HG03558 (cell line): ENCODE results near the gene MEGF8.
"Not testable (repeated sequence)": the region's sequence is repeated elsewhere in the genome, so short reads cannot be mapped to it uniquely, and the experiment has no call there.

Experiments
- ATAC-seq: cut with Tn5 transposase; IDR thresholded peaks from one replicate; pipeline ENCODE4 v1.9.1; 2021; ENCODE audit warnings: moderate number of reproducible peaks; ENCODE audit not compliant: unreplicated experiment; ENCODE audit errors: extremely low read depth

The MEGF8 gene

GRCh38 chr19:42327381-42327780, 1.9 kb downstream of the MEGF8 start:
- no peak for ATAC-seq

GRCh38 chr19:42328106-42328505, 2.7 kb downstream of the MEGF8 start:
- ATAC-seq, result no peak

GRCh38 chr19:42328854-42329253, 3.4 kb downstream of the MEGF8 start:
- no peak for ATAC-seq

GRCh38 chr19:42330241-42330711, 4.8 kb downstream of the MEGF8 start:
- no peak for ATAC-seq

GRCh38 chr19:42331333-42331732, 5.9 kb downstream of the MEGF8 start:
- ATAC-seq, result not testable (repeated sequence)

DNA sequence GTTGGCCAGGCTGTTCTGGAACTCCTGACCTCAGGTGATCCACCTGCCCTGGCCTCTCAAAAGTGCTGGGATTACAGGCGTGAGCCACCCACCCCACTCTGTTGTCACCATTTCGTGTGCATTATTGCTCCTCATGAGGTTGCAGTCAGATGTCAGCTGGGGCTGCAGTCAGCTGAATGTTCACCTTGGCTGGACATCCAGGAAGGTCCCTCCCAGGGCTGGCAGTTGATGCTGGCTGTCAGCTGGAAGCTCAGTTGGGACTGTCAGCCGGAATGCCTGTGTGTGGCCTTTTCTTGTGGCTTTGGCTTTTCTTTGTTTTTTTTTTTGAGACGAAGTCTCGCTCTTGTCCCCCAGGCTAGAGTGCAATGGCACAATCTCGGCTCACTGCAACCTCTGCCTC, 6.6 kb downstream of the MEGF8 start:
- ATAC-seq, result no peak

- no peak for ATAC-seq
Observed at GRCh38 chr19:42333018-42333417, 7.6 kb downstream of the MEGF8 start.

- ATAC-seq, result no peak
Observed at GRCh38 chr19:42333975-42334696, 8.7 kb downstream of the MEGF8 start.

DNA sequence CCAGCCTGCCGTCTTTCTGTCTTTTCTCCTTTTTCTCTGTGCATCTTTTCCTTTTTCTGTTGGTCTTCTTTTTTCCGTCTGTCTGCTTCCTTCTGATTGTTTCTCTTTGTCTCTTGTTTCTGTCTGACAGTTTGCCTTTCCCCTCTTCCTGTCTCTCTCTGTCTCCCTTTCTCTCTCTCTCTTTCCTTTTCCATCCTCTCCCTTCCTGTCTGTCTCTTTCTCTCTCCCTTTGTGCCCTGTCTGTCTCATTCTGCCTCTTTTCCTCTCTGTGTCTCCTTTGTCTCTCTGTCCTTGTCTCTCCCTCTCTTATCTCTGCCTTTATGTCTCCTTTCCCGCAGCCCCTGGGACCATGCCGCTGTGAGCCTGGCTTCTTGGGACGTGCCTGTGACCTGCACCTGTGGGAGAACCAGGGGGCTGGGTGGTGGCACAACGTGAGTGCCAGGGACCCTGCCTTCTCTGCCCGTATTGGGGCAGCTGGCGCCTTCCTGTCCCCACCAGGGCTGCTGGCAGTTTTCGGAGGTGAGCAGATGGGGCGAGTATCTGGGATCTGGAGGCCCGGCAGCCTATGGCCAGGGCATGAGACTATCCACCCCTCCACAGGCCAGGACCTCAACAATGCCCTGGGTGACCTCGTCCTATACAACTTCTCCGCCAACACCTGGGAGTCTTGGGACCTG, 9.4 kb downstream of the MEGF8 start:
- ATAC-seq, result no peak

DNA sequence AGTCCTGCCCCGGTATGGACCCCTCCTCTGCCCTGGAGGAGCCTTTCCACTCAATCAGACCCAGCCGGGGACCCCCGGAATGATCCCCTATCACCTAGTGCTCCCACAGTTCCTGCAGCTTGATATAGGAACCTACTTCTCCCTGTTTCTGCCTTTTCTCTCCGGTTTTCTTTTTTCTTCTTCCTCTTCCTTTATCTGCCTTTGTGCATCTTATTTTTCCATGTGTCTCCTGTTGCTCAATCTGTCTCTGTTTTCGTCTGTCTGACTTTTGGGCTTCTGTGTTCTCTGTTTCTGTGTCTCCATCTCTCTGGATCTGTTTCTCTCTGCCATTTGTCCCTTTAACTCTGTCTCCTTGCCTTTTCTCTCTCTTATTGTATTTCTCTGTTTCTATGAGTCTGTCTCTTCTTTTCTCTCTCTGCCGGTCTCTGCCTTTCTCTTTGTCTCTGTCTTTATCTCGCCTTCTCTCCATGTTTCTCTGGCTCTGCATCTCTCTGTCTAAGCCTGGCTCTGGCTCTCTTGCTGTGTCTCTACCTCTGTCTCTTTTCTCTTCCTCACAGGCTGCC, 10.0 kb downstream of the MEGF8 start:
- ATAC-seq, result no peak

- ATAC-seq, result no peak
Observed at GRCh38 chr19:42335971-42336370, 10.5 kb downstream of the MEGF8 start.

DNA sequence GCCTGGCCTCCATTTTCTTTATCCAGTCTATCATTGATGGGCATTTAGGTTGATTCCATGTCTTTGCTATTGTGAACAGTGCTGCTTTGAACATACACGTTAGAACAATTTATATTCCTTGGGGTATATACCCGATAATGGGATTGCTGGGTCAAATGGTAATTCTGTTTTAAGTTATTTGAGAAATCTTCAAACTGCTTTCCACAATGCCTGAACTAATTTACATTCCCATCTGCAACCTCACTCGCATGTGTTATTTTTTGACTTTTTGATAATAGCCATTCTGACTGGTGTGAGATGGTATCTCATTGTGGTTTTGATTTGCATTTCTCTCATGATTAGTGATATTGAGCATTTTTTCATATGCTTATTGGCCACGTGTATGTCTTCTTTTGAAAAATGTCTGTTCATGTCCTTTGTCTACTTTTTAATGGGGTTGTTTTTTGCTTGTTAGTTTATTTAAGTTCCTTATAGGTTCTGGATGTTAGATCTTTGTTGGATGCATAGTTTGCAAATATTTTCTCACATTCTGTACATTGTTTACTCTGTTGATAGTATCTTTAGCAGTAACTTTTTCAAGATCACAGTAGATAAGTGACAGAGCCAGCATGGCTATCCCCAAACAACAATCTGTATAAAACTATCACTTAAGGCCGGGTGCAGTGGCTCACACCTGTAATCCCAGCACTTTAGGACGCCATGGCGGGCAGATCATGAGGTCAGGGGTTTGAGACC, 13.9 kb downstream of the MEGF8 start:
- not testable (repeated sequence) for ATAC-seq

DNA sequence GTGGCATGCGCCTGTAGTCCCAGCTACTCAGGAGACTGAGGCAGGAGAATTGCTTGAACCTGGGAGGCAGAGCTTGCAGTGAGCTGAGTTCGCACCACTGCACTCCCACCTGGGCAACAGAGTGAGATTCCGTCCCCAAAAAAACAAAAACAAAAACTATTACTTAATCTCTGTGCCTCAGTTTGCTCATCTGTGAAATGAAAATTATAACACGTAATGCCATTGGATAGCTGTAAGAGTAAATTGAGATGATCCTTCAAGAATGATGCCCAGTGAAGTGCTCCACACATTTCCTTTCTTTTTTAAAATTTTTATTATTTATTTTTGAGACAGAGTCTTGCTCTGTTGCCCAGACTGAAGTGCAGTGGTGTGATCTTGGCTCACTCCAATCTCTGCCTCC, 14.5 kb downstream of the MEGF8 start:
- not testable (repeated sequence) for ATAC-seq

- no peak for ATAC-seq
Observed at GRCh38 chr19:42343344-42344110, 18.1 kb downstream of the MEGF8 start.

DNA sequence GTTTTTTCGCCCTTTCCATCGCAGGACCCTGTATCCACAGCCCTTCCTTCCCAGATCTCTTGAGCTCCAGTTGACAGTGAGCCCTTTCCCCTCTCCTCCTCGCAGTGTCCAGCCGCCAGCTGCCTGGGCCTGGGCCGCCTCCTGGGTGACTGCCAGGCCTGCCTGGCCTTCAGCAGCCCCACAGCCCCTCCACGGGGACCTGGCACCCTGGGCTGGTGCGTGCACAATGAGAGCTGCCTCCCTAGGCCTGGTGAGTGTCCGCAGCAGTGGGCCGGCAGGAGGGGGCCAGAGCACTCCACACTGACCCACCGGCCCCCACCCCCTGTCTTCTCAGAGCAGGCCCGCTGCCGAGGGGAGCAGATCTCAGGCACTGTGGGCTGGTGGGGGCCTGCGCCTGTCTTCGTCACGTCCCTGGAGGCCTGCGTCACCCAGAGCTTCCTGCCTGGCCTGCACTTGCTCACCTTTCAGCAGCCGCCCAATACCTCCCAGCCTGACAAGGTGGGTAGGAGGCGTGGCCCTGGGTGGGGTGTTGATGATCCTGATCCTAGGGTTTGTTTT, 19.0 kb downstream of the MEGF8 start:
- ATAC-seq, result no peak

- no peak for ATAC-seq
Observed at GRCh38 chr19:42345191-42345812, 19.9 kb downstream of the MEGF8 start.

DNA sequence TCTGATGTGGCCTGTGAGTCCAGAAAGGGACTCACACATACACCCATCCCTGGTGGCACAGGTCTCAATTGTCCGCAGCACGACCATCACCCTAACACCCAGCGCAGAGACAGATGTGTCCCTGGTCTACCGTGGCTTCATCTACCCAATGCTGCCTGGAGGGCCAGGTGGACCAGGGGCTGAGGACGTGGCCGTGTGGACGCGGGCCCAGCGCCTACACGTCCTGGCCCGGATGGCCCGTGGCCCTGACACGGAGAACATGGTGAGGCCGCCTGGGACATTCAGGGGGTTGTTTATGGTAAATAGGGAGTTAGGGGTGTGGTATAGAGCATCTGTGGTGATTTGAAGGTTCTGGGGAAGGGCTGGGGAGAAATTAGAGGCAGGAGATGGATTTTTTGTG, 22.8 kb downstream of the MEGF8 start:
- no peak for ATAC-seq

DNA sequence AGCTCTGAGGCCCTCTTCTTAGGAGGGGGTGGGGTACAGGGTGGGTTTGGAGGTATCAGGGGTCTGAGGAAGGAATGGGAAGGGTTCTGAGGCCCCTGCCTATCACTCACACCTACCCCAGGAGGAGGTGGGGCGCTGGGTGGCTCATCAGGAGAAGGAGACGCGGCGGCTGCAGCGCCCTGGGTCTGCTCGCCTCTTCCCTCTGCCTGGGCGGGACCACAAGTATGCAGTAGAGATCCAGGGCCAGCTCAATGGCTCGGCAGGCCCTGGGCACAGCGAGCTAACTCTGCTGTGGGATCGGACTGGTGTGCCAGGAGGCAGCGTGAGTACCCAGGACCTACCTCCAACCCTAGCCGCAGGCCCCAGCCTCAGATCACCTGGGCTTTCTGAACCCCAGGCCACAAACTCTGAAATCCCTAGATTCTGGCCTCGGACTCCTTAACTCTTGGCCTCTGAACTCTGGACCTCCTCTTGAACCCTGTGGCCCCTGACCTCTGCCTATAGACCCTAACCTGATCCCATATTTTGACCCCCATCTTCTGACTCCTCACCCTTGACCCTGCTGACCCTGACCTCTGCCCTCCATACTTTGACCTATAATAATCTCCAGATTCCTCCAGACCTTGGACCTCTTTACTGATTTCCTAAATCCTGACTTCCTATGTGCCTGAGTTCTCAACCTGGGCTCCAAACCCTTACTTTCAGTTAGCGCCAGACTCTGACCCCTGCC, 24.1 kb downstream of the MEGF8 start:
- no peak for ATAC-seq

DNA sequence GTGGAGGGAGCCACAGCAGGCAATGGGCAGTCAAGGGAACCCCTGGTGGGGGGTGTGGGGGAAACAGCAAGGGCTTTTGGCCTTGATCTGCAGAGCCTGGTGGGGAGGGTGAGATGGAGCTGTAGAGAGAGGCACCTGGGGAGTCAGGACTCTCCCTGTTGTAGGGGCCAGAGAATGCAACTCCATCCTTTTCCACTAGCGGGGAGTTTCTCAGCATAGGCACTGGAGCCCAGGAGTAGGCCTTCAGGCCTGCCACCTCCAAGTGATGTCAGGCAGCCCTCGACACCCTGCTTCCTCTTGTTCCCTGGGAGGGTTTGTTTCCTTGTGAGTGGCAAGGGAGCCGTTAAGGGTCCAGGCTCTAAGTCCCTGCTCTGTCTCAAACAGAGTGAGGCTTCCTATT, 25.0 kb downstream of the MEGF8 start:
- no peak for ATAC-seq
